Activated naive CD4-positive, alpha-beta T cell treated with anti-CD3 and anti-CD28 coated beads, Interleukin-2, amount 10 ng/mL, durations not matched to agents 7 days and 5 days (primary cell): Measurements from ENCODE around the gene PDZD4.

ENCODE experiments used
- CTCF ChIA-PET: fragments of 350-600 bp; sonication (Branson Sonifier 250); formaldehyde crosslinking; loops from one replicate; lab custom pipeline; 2021; ENCODE audit warnings: antibody characterized with exemption; lab: Charles Lee
- DNase-seq: peaks from one replicate; pipeline ENCODE4 v3.0.0-alpha.2; 2020
- H3K27ac Mint-ChIP-seq: one replicate; pipeline ENCODE4 v1.8.0; 2021; ENCODE audit warnings: mild to moderate bottlenecking, moderate library complexity, mixed read lengths
- H3K27me3 Mint-ChIP-seq: one replicate; pipeline ENCODE4 v1.8.0; 2021; ENCODE audit warnings: mild to moderate bottlenecking, mixed read lengths
- H3K36me3 Mint-ChIP-seq: one replicate; pipeline ENCODE4 v1.8.0; 2021; ENCODE audit warnings: mixed read lengths
- H3K4me1 Mint-ChIP-seq: one replicate; pipeline ENCODE4 v1.8.0; 2021; ENCODE audit warnings: mixed read lengths
- H3K4me3 Mint-ChIP-seq: one replicate; pipeline ENCODE4 v1.8.0; 2021; ENCODE audit warnings: mild to moderate bottlenecking, moderate library complexity, mixed read lengths
- H3K9me3 Mint-ChIP-seq: one replicate; pipeline ENCODE4 v1.8.0; 2021; ENCODE audit warnings: mixed read lengths

PDZD4 gene

GRCh38 chrX:153766098-153766817 is 64.1 kb downstream of the PDZD4 start:
- peak; percentile 35 for DNase-seq
- H3K9me3 Mint-ChIP-seq: no peaks in the 10 kb centered on the region
- peaks cover 9% of the 10 kb centered on the region for H3K4me1 Mint-ChIP-seq
- H3K27ac Mint-ChIP-seq: no peak overlapping the region
- H3K27me3 Mint-ChIP-seq: peaks cover 14% of the 10 kb centered on the region
- H3K4me3 Mint-ChIP-seq: no peak overlapping the region
- CTCF ChIA-PET: interaction anchor here (1.6 to 1.8 kb wide), 2 partner anchors 181 to 184 kb away, joined by 4 to 8 read pairs; no protein-coding TSS in a partner anchor
- no peaks in the 10 kb centered on the region for H3K36me3 Mint-ChIP-seq

GRCh38 chrX:153765138-153766079 is 64.9 kb downstream of the PDZD4 start:
- H3K27ac Mint-ChIP-seq: no peak overlapping the region
- no peaks in the 10 kb centered on the region for H3K36me3 Mint-ChIP-seq
- H3K4me3 Mint-ChIP-seq: no peak overlapping the region
- DNase-seq: no peak
- CTCF ChIA-PET: interaction anchor here (1.2 to 1.6 kb wide), 2 partner anchors 127 to 185 kb away, joined by 4 read pairs; no protein-coding TSS in a partner anchor
- peaks cover 14% of the 10 kb centered on the region for H3K27me3 Mint-ChIP-seq
- H3K4me1 Mint-ChIP-seq: peaks cover 9% of the 10 kb centered on the region
- H3K9me3 Mint-ChIP-seq: no peaks in the 10 kb centered on the region

- Mint-ChIP-seq H3K27me3 (peaks cover 14% of the 10 kb centered on the region), H3K9me3 (no peaks in the 10 kb centered on the region), H3K27ac (no peak overlapping the region), H3K4me3 (no peak overlapping the region), H3K4me1 (peaks cover 9% of the 10 kb centered on the region), H3K36me3 (no peaks in the 10 kb centered on the region)
- DNase-seq: no peak
- CTCF ChIA-PET: interaction anchor here (1.0 to 3.3 kb wide), 4 partner anchors 88 to 186 kb away, joined by 3 to 27 read pairs (median 4); no protein-coding TSS in a partner anchor
Measured at GRCh38 chrX:153764786-153765137, 65.6 kb downstream of the PDZD4 start.

- peaks cover 9% of the 10 kb centered on the region for H3K4me1 Mint-ChIP-seq
- no peak within 1 kb of the TSS for H3K4me3 Mint-ChIP-seq
- no peaks in the 10 kb centered on the region for H3K9me3 Mint-ChIP-seq
- no peaks in the 10 kb centered on the region for H3K36me3 Mint-ChIP-seq
- H3K27ac Mint-ChIP-seq: no peak within 1 kb of the TSS
- H3K27me3 Mint-ChIP-seq: peaks cover 14% of the 10 kb centered on the region
- DNase-seq: peak; percentile 80
- CTCF ChIA-PET: interaction anchor here (0.6 to 3.3 kb wide), 5 partner anchors 89 to 204 kb away, joined by 3 to 27 read pairs (median 4); no protein-coding TSS in a partner anchor
Measured at GRCh38 chrX:153763989-153764755, 66.2 kb downstream of the PDZD4 start, which contains the start of gene PLXNB3. Gene PLXNB3 (plus strand): TSS chrX:153764249. CDS start chrX:153765536, 1,287 bp downstream.

- Mint-ChIP-seq H3K4me3 (no peak overlapping the region), H3K27me3 (peaks cover 14% of the 10 kb centered on the region), H3K4me1 (peaks cover 9% of the 10 kb centered on the region), H3K36me3 (no peaks in the 10 kb centered on the region), H3K27ac (no peak overlapping the region), H3K9me3 (no peaks in the 10 kb centered on the region)
- CTCF ChIA-PET: interaction anchor here (0.6 to 3.3 kb wide), 5 partner anchors 27 to 205 kb away, joined by 3 to 27 read pairs (median 3); no protein-coding TSS in a partner anchor
- no peak for DNase-seq
Measured at GRCh38 chrX:153763298-153763932, 66.9 kb downstream of the PDZD4 start.

- DNase-seq: no peak
- Mint-ChIP-seq H3K27me3 (peaks cover 16% of the 10 kb centered on the region), H3K9me3 (no peaks in the 10 kb centered on the region)
Measured at GRCh38 chrX:153762626-153763173, 67.6 kb downstream of the PDZD4 start.

GRCh38 chrX:153761863-153762262 is 68.5 kb downstream of the PDZD4 start:
- DNase-seq: no peak
- Mint-ChIP-seq H3K36me3 (no peaks in the 10 kb centered on the region), H3K27me3 (peaks cover 23% of the 10 kb centered on the region), H3K4me1 (peaks cover 8% of the 10 kb centered on the region), H3K9me3 (no peaks in the 10 kb centered on the region), H3K4me3 (no peak overlapping the region), H3K27ac (no peak overlapping the region)
- CTCF ChIA-PET: interaction anchor here (3.3 kb wide), 1 partner anchor 186 kb away, joined by 27 read pairs; no protein-coding TSS in a partner anchor

More at GRCh38 chrX:153762626-153763173, 67.6 kb downstream of the PDZD4 start:
- no peaks in the 10 kb centered on the region for H3K36me3 Mint-ChIP-seq
- H3K27ac Mint-ChIP-seq: no peak overlapping the region
- CTCF ChIA-PET: interaction anchor here (1.1 to 3.3 kb wide), 2 partner anchors 26 to 185 kb away, joined by 3 to 27 read pairs; no protein-coding TSS in a partner anchor
- no peak overlapping the region for H3K4me3 Mint-ChIP-seq
- peaks cover 8% of the 10 kb centered on the region for H3K4me1 Mint-ChIP-seq

GRCh38 chrX:153755136-153755535 is 75.2 kb downstream of the PDZD4 start:
- no peak overlapping the region for H3K27ac Mint-ChIP-seq
- H3K36me3 Mint-ChIP-seq: no peaks in the 10 kb centered on the region
- no peak overlapping the region for H3K4me3 Mint-ChIP-seq
- no peaks in the 10 kb centered on the region for H3K9me3 Mint-ChIP-seq
- CTCF ChIA-PET: interaction anchor here (0.6 kb wide), 1 partner anchor 285 kb away, joined by 3 read pairs; the partner anchor contains the start of gene HAUS7
- peaks cover 23% of the 10 kb centered on the region for H3K27me3 Mint-ChIP-seq
- H3K4me1 Mint-ChIP-seq: no peaks in the 10 kb centered on the region
- no peak for DNase-seq
